CD4-positive, alpha-beta T cell treated with Interleukin-4 for 4 hours (primary cell): ENCODE measurements around the gene CACNA1C.
"Not testable (repeated sequence)": the region's sequence is repeated elsewhere in the genome, so short reads cannot be mapped to it uniquely, and the experiment has no call there.

ENCODE experiments used
- DNase-seq: peaks from one replicate; pipeline ENCODE4 v3.0.0-alpha.2; 2020

CACNA1C gene

DNA sequence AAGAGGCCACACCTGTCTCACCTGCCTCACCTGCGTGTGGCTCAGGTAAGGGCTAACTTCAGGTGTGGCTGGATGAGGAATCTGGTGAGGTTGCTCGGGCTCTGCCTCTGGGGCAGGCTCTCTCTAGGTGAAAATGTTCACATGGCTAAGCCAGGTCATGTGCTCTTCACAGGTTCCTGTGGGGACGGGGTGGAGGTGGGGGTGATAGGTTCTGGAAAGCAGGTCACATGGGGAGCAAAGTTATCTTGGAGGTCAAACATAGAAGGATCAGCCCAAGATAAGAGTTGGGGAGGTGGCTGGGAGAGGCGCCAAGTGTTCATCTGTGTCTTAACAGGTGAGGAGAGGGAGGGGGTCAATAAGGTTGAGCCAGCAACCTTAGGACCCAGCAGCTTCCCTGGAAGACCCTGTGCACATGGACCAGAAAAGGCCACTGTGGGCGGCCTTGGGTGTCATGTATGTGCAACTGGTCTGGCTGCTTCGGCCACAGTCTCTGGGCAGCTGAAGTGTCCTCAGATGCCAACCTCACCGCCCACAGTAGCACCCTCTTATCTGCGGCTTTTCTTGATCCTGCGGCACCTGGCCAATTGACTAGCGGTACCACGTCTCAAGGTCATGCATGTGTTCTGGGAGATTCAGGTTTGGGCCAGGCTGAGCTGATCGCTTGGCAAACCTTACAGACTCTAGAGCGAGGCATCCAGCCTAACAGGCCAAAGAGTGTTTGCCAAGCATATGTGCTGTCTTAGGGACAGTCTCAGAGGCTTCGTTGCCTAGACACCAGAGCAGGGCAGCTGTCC, 60.5 kb downstream of the CACNA1C start:
- DNase-seq: no peak

DNA sequence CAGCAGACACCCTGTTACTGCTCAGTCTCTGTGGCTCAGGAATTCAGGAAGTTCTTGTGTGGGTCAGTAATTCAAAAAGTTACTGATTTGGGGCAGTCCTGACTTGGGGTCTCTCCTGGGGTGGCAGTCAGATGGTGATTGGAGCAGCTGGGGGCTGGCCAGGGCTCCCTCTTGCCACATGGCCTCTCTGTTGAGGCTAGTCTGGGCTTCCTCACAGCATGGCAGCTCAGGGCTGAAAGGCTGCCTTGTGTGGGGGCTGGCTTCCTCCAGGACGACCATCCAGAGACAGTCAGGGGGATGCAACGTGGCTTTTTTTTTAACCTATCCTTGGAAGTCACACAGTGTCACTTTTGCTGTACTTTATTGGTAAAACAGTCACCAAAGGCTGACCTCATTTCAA, 61.3 kb downstream of the CACNA1C start:
- DNase-seq: no peak

DNA sequence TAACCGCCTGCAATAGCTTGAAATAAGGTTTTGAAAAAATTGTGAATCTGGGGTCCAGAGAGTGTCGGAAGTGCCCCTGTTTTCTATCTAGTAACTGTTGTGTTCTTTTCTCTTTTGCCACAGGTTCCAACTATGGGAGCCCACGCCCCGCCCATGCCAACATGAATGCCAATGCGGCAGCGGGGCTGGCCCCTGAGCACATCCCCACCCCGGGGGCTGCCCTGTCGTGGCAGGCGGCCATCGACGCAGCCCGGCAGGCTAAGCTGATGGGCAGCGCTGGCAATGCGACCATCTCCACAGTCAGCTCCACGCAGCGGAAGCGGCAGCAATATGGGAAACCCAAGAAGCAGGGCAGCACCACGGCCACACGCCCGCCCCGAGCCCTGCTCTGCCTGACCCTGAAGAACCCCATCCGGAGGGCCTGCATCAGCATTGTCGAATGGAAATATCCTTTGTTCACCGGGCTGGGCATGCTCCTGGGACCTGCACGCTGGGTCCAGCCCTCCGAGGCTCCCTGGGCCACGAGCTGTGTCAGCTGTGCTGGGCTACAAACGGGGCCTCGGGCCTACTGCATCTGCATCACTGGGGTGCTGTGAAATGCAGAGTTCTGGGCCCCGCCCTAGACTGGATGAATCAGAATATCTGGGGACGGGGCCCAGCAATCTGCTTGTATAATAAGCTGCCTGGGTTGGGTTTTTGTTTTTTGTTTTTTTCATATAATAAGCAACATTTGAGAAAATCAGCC, 62.5 kb downstream of the CACNA1C start:
- DNase-seq: no peak

DNA sequence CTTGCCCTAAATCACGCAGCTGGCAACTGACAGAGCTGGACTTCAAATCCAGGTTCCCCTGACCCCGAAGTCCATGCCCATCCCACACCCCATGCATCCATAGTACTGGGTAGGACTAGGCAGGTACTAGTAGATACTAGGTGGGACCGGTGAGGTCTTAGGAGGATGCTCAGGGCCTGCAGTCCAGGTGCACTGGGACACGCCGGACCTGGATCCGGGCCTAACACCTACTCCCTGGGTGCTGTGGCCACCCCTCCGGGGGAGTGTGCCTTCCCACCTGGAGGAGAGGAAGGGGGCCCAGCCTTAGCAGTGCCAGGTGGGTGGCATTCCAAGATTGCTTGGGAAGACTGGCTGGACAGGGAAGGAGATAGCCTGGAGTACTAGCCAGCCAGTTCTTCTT, 64.8 kb downstream of the CACNA1C start:
- no peak for DNase-seq

DNA sequence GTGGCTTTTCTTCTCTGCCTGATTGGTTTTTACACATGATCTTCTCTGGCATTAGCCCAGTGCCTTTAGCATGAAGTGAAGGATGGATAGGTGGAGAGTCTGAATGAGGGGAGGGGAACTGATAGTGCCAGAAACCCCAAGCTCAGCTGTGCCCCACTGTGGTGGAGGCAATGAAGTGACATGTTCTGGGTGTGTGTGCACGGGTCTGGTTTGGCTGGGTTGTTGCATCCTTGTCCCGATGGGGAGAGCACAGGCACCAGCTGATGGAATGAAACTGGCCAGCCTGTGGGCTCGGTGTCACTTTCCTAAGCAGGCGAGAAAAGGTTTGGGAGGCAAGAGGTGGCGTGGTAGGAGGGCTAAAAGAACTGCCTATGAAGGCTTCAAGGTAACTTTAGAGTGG, 65.3 kb downstream of the CACNA1C start:
- no peak for DNase-seq

DNA sequence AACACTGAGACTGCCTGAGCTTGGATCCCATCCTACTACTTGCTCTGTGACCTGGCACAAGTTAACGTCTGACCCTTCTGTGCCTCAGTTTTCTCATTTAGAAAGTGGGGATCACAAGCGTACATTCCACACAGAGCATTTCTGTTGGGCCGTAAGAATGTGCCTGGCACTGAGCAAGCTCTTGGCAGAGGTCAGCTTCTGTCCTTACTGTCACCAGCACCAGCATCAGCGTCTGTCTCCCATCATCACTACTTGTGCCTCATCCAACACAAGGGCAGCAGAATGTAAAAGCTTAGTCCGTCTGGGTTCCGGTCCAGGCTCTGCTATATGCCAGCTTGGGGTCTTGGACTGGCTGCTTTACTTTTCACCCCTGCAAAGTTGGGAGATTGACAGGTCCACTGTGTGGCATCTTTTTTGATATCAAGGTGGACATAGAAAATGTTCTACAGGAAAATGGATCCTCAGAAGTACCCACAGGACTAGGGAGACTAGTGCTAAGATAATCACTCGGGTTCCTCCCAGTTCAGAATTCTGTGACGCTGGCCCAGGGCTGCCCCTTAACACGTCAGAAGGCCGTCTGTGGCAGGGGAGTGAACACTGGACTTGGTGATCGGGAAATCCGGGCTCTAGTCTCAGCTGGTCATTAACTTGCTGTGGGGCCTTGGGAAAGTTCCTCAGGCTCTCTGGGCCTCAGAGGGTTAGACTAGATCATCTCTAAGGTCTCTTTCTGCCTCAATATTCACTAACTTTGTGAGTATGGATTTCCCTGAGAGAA, 65.9 kb downstream of the CACNA1C start:
- DNase-seq: no peak

DNA sequence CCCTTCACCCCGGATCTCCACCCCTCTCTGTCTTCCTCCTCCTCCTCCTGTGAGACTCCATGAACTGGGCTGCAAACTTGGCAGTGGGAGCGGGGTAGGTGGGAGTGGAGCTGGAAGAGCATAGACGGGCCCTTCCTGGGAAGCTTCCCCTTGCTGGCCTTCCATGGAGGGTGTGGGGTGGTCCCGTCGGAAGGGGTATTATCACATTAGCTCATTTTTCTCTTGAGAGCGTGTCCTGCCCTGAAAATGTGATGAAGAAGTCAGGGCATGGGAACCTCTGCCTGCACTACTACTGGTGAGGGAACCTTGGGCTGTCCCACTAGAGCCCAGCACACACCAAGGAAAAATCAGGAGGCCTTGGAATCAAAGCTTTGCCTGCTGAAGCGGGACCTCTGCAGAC, 66.5 kb downstream of the CACNA1C start:
- DNase-seq: no peak

DNA sequence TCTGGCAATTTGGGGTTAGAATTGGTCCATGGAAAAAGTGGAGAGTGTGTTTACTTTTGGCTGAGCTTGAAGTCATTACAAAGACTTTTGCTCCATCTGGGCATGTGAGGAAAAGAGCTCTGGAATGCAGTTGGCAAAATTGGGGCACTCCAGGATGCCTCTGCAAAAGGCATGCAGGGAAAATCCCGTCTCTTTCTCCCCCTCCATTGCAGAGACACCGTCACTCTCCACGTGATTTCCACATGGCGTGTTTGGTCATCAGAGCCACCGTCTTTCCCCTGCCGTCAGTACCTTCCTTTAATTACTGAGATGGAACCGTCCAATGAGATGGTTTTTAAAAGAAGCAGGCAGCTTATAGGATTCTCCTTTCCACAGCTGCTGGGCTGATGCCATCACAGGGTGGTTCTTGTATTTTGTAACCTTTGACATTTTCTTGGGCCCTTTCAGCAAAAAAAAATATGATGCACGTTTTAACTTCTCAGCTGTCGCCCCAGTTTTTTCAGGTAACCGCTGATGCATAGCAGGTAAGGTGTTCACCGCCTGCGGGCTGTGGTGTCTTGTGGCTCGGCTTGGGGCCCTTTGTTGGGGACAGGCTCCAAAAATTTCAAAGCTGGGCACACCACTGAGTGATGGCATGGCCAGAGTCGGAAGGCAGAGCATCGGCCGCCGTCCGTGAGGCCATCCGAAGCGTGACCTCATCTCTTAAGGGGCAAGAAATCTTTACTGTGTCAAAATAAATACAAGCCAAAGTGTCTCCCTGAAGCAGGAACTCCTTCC, 68.4 kb downstream of the CACNA1C start:
- DNase-seq: no peak

DNA sequence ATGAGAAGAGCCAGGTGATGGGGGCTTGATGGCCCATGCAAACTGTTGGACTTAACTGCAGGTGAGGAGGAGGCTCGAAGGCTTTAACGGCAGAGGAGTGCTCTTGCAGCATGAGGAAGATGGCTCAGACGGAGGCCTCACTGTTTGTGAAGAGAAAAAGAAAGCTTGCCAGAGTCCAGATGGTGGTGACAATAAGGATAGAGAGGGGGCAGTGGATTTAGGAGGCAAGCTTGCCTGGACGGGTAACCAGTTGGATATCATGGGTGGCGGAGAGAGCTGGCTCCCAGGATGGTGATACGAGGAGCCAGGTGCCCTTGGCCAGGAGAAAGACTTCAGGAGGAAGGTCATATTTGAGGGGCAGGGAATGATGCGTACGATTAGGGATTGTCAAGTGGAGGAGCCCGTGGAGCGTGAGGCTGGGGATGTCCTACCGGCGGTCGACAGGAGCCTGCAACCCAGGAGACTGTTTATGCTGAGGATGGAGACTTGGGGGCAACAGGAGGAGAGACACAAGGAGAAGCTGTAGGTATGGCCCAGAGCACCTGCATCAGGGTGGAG, 71.8 kb downstream of the CACNA1C start:
- DNase-seq: no peak

DNA sequence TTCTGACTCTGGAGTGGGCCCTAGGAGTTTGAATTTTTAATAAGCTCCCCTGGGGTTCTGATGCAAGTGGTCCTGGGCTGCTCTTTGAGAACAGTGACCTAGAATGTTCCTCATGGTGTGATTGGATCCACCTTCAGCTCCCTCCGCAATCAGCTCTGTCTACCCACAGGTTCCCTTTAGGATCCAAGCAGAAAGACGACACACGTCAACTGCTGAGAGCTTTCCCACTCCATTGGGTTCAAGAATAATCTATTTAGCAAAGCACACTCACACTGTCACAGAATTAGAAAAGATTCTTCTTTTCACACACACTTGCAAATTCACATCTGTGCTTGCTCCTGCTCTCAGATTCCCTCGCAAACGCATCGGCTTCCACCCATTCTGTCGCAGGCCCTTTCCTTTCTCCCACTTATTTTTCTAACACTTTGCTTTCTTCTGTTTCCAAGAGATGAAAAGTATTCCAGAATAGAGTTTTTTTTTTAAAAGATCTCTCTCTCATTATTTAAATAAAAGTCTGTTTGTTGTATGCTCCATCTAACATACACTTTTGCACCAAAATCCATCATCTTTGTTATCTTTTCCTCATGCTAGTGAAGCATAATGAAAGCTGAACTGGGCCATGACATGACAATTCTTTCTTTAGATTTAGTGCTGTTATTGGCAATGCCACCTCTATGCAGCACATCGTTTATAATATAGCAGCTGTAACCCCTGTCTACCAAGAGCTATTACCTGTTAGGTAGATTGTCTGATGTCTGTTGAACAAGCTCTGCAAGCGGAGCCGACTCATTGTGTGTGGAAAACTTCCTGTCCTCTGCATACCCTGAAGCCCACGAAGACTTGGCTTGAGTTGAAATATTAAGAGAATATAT, 73.1 kb downstream of the CACNA1C start:
- DNase-seq: no peak

DNA sequence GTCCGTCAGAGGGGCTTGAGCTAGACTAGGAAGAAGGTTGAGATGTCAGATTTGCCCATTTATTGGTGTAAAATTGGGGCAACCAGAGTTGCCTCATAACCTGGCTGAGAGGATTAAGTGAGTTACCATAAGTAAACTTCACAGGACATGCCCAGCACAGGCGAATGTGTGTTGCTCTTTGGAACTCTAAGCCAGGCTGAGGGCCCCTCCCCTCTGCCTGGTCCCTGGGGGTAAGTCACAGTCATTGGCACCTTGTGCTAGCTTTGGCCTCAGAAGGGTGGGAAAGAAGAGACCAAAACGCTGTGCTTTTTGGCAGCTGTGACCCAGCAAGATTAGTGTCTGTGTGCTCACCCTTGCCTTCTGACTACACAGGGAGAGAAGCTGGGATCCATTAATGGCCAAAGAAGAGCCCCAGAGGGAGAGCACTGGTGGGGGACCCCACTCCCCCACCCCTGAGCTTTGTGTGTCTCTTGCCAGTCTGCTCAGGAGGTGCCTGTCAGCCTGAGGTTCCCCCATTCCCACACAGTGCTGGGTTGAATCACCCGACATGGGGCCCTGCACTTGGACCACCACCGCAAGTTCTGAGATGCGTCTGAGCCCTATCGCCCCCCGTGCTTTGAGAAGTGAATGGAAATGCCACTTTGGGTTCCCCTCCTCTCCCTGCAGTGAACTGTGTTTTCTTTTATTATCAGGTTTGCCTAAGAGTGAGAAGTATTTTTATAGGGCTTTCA, 74.1 kb downstream of the CACNA1C start:
- DNase-seq: no peak

DNA sequence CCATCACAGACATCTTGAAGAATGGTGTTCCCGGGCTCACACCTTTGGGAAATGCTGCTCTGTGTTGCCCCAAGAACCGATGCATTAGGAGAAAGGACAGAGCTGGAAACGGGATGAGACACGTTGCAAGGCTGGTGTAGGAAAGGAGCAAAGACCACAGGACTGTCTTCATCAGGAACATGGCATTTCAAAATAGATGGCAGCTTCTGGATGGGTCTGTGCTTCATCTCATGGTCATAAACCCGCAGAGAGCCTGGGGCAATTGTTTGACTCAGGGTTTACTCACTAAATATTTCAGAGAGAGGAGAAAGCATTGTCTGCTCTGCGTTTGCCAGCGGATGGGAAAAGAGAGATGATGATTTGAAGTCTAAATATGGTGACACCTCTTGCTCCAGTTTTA, 76.3 kb downstream of the CACNA1C start:
- no peak for DNase-seq

DNA sequence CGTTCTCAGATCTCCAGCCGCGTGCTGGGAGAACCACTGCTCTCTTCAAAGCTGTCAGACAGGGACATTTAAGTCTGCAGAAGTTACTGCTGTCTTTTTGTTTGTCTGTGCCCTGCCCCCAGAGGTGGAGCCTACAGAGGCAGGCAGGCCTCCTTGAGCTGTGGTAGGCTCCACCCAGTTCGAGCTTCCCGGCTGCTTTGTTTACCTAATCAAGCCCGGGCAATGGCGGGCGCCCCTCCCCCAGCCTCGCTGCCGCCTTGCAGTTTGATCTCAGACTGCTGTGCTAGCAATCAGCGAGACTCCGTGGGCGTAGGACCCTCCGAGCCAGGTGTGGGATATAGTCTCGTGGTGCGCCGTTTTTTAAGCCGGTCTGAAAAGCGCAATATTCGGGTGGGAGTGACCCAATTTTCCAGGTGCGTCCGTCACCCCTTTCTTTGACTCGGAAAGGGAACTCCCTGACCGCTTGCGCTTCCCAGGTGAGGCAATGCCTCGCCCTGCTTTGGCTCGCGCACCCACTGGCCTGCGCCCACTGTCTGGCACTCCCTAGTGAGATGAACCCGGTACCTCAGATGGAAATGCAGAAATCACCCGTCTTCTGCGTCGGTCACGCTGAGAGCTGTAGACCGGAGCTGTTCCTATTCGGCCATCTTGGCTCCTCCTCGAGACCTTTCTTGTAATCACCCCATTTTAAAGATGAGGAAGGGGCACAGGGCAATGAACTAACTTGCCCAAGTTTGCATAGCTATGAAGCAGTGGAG, 83.1 kb downstream of the CACNA1C start:
- not testable (repeated sequence) for DNase-seq

DNA sequence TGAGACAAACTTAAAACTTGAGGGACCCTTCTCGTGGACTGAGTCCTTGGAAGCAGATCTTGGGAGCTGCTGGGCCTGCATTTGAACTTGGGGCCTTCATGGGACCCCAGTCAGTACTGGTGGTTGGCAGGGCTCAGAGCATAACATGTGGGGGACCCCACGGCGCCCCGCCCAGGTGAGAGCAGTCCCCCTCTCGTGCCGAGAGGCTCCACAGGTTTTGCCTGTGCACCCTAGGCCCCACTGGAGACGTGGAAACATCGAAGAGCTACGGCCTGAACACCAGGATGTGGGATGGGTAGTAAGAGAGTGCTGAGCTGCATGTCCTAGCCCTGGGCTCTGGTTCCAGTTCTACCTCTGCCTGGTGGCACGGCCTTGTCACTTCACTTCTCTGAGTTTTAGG, 84.1 kb downstream of the CACNA1C start:
- DNase-seq: no peak

DNA sequence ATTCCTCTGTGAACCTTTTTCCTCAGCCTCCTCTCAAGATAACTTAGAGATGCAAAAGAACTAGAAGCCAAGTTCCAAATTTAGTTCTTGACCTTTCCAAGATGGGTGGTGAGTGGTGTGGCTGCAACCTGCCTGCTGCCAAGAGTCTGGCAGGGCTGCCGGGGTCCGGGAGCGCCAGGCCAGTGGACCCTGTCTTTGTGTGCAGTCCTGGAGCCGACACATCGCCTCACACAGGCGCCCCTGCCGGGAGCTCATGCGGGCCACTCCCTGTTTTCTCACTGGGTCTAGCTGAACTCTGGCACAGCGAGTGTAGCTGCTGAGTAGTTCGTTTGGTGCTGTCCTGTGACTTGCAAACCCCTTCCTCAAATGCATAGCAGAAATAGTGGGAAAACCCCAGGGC, 84.9 kb downstream of the CACNA1C start:
- no peak for DNase-seq

DNA sequence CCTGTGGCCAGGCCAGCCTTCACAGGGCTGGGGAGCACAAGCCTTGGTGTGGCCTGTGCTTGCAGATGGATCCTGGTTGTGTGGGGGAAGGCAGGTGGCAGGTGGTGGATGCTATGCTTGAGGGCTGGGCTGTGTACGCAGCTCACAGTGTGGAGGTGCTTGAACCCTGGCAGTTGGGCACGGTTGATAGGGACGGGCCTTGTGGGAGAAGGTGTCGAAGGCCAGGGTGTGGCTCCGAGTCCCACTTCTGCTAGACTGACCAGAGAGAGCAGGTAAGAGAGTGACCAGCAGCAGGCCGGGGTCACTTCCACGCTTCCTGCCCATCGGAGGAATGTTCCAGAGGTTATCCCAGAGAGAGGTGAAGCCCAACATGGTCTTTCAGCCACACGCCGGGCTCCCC, 85.5 kb downstream of the CACNA1C start:
- DNase-seq: no peak

DNA sequence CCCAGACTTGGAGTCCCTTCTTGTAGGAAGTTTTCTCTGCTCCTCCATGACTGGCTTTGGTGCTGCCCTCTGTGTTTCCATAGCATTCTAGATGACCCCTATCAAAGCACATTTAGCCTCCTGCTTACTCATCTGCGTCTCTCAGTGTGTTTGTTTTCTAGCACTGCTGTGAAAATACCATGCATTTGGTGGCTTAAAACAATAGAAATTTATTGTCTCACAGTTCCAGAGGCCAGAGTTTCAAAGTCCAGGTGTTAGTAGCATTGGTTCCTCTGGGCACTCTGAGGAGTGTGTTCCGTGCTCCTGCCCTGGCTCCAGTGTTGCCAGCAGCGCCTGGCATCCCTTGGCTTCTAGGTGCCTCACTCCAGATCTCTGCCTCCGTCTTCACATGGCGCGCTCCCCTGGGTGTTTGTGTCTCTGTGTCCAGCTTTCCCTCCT, 86.1 kb downstream of the CACNA1C start:
- DNase-seq: no peak

DNA sequence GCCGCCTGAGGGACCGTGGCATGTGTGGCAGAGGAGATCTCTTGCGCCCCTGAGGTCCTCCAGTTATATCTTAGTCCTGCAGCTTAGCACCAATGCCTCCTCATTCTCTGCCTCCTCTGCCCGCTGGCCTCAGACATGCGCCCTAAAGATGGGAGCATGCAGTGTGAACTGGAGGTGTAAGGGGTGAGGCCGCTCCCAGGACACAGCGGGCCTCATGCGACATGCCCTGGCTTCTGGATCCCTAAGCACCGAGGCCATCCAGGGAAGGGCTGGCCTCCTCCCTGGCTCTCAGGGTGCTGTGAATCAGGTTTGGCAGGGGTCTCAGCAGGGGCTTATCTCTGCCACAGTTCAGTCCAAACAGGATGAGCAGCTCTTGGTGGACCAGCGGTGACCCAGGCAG, 86.9 kb downstream of the CACNA1C start:
- DNase-seq: no peak

DNA sequence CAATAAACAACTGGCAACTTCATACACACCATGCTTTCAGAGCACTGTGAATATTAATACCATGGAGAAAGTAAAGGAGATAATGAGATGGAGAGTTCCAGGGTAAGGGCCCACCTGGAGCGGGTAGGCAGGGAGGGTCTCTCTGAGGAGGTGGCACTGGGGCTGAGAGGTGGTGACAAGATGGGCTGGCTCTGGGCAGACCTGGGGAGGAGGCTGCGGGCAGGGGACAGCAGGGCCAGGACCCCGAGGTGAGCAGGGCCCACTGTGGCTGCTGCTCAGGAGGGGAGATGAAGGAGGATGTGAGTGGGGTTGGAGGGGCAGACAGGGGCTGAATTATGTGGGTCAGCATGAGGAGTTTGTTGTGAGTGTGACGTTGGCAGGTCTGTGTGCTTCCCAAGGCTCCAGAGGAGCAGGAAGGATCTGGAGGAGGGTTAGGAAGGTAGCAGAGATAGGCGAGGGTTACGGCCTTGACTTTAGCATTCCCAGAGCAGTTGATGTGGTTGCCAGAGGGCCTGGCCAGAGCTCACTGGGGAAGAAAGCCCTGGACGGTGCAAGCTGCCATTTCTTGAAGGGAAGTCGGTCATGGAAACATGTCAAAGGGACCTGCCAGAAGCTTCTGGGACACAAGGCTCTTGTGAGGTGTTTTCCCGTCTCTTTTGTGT, 88.2 kb downstream of the CACNA1C start:
- DNase-seq: no peak
